HepG2 (cell line): ENCODE results near the gene LDLR. TPM values are rescaled to one million over a fixed set of nuclear protein-coding genes. Genes with fewer than 3 reads are reported as not detected.

ENCODE experiments used
- BRCA1 ChIP-seq: sonication (generic); formaldehyde crosslinking; IDR thresholded peaks from 2 replicates; pipeline ENCODE4 v1.4.0; 2020; ENCODE audit warnings: missing genetic modification reagents
- DPF2 ChIP-seq: sonication (generic); formaldehyde crosslinking; IDR thresholded peaks from 2 replicates; pipeline ENCODE4 v1.4.0; 2020; ENCODE audit warnings: mild to moderate bottlenecking, low read depth, missing genetic modification reagents, borderline replicate concordance
- ESRRA ChIP-seq: sonication (generic); formaldehyde crosslinking; IDR thresholded peaks from 2 replicates; pipeline ENCODE4 v1.5.1; 2020; ENCODE audit warnings: mild to moderate bottlenecking, low read depth, missing genetic modification reagents
- FOXJ3 ChIP-seq: sonication (generic); formaldehyde crosslinking; IDR thresholded peaks from 2 replicates; pipeline ENCODE4 v1.4.0; 2020; ENCODE audit warnings: missing genetic modification reagents, mild to moderate bottlenecking, borderline replicate concordance
- HDAC2 ChIP-seq: sonication (generic); formaldehyde crosslinking; IDR thresholded peaks from 2 replicates; pipeline ENCODE4 v1.4.0; 2020; ENCODE audit warnings: missing genetic modification reagents
- KAT8 ChIP-seq: IDR thresholded peaks from 2 replicates; pipeline ENCODE4 v1.6.1; 2016; ENCODE audit warnings: missing genetic modification reagents, missing compliant biosample characterization
- KLF11 ChIP-seq: IDR thresholded peaks from 2 replicates; pipeline ENCODE4 v1.6.1; 2016; ENCODE audit warnings: missing compliant biosample characterization
- MBNL3 ChIP-seq: fragments of 250-450 bp; sonication (Bioruptor Pico); conservative IDR thresholded peaks from 2 replicates; pipeline ENCODE4 v1.8.0; 2022; ENCODE audit warnings: mild to moderate bottlenecking, inconsistent platforms
- NCOA2 ChIP-seq: sonication (generic); formaldehyde crosslinking; IDR thresholded peaks from 2 replicates; pipeline ENCODE4 v1.8.0; 2022; ENCODE audit warnings: inconsistent platforms
- NFIB ChIP-seq: sonication (generic); formaldehyde crosslinking; IDR thresholded peaks from 2 replicates; pipeline ENCODE4 v1.9.0; 2021; ENCODE audit warnings: missing genetic modification reagents, mild to moderate bottlenecking, borderline replicate concordance
- RXRA ChIP-seq: sonication (generic); formaldehyde crosslinking; IDR thresholded peaks from 2 replicates; pipeline ENCODE4 v1.5.1; 2020; ENCODE audit warnings: missing genetic modification reagents
- SOX5 ChIP-seq: IDR thresholded peaks from 2 replicates; pipeline ENCODE4 v1.6.1; 2016; ENCODE audit warnings: borderline replicate concordance
- ZBTB1 ChIP-seq: sonication (generic); formaldehyde crosslinking; IDR thresholded peaks from 2 replicates; pipeline ENCODE4 v1.4.0; 2020; ENCODE audit warnings: missing genetic modification reagents, borderline replicate concordance
- ZMYM3 ChIP-seq: sonication (generic); formaldehyde crosslinking; IDR thresholded peaks from 2 replicates; pipeline ENCODE4 v1.5.1; 2020; ENCODE audit warnings: mild to moderate bottlenecking, missing genetic modification reagents
- ZNF180 ChIP-seq: sonication (generic); formaldehyde crosslinking; IDR thresholded peaks from 2 replicates; pipeline ENCODE4 v1.4.0; 2020; ENCODE audit warnings: low read depth, missing genetic modification reagents, borderline replicate concordance
- ZNF205 ChIP-seq: IDR thresholded peaks from 2 replicates; pipeline ENCODE4 v1.6.1; 2018; ENCODE audit warnings: missing biosample characterization, missing genetic modification reagents
- ZNF329 ChIP-seq: sonication (generic); formaldehyde crosslinking; IDR thresholded peaks from 2 replicates; pipeline ENCODE4 v1.9.0; 2021; ENCODE audit warnings: low read depth, mild to moderate bottlenecking, missing genetic modification reagents
- ZNF343 ChIP-seq: sonication (generic); formaldehyde crosslinking; IDR thresholded peaks from 2 replicates; pipeline ENCODE4 v1.4.0; 2020; ENCODE audit warnings: mild to moderate bottlenecking, missing genetic modification reagents
- ZNF550 ChIP-seq: sonication (generic); formaldehyde crosslinking; IDR thresholded peaks from 2 replicates; pipeline ENCODE4 v1.4.0; 2020; ENCODE audit warnings: mild to moderate bottlenecking, missing genetic modification reagents, borderline replicate concordance
- polyA plus RNA-seq, 8 experiments: library from polyadenylated mRNA; depleted of rRNA in 3 of 8; stranded (reverse) in 7 of 8; unstranded in 1 of 8; fragments of >200 nt; fragmentation: Illumina TruSeq in 4 of 8; extraction: Trizol in 4 of 8; gene quantifications; 2 replicates each; pipeline versions ENCODE4 v1.2.1 to v1.2.3, GENCODE V29; 2011 to 2016; ENCODE audit warnings: low read depth in 4 of 8, missing spikeins in 1 of 8, mixed read lengths in 1 of 8; ENCODE audit not compliant: insufficient read depth in 1 of 8
- total RNA-seq, 5 experiments: library from RNA; depleted of rRNA; stranded (reverse); fragments of >200 nt; fragmentation: Illumina TruSeq; extraction: Trizol; gene quantifications; 2 replicates each; pipeline ENCODE4 v1.2.3, GENCODE V29; 2016; ENCODE audit warnings: low read depth in 1 of 5
- TF ChIP-seq, protein P1 (sequence below): sonication (generic); formaldehyde crosslinking; IDR thresholded peaks from 2 replicates; pipeline ENCODE4 v1.5.0; 2020; ENCODE audit warnings: mild to moderate bottlenecking, missing genetic modification reagents, moderate library complexity
- TF ChIP-seq, protein P2 (sequence below): sonication (generic); formaldehyde crosslinking; IDR thresholded peaks from 2 replicates; pipeline ENCODE4 v1.8.1; 2023; ENCODE audit warnings: mild to moderate bottlenecking, missing genetic modification reagents, borderline replicate concordance
- TF ChIP-seq, protein P3 (sequence below): sonication (generic); formaldehyde crosslinking; IDR thresholded peaks from 2 replicates; pipeline ENCODE4 v1.9.0; 2022; ENCODE audit warnings: missing genetic modification reagents, mild to moderate bottlenecking, borderline replicate concordance
- TF ChIP-seq, protein P4 (sequence below): sonication (generic); formaldehyde crosslinking; IDR thresholded peaks from 2 replicates; pipeline ENCODE4 v1.5.1; 2020; ENCODE audit warnings: mild to moderate bottlenecking, missing genetic modification reagents, moderate library complexity

Gene LDLR
- total and polyA plus RNA-seq, 2 of the 13 experiments (the other 11 are each of a cell fraction or from before 2014, with no cell fraction given): 51.6 to 92.5 TPM

DNA sequence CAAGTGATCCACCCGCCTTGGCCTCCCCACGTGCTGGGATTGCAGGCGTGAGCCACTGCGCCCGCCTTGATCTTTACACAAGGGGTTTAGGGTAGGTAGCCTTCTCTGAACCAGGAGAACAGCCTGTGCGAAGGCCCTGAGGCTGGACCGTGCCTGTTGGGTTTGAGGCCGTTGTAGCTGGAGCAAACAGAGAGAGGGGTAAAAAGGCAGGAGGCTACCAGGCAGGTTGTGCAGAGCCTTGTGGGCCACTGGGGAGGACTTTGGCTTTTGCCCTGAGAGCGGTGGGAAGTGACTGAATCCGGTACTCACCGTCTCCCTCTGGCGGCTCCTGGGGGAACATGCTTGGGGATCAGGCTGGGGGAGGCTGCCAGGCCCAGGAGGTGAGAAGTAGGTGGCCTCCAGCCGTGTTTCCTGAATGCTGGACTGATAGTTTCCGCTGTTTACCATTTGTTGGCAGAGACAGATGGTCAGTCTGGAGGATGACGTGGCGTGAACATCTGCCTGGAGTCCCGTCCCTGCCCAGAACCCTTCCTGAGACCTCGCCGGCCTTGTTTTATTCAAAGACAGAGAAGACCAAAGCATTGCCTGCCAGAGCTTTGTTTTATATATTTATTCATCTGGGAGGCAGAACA lies 41.7 kb downstream of the LDLR start (continued):
- TF ChIP-seq ZMYM3 (CRISPR knock-in tag): peak; percentile 97
- TF ChIP-seq KLF11 (CRISPR knock-in tag): no peak
- TF ChIP-seq RXRA (CRISPR knock-in tag): peak; percentile 73
- TF ChIP-seq DPF2 (CRISPR knock-in tag): 0 out of 2 replicates have a peak, but pooled peaks have one; percentile 40
- no peak for TF ChIP-seq FOXJ3
- TF ChIP-seq, protein P1, sequence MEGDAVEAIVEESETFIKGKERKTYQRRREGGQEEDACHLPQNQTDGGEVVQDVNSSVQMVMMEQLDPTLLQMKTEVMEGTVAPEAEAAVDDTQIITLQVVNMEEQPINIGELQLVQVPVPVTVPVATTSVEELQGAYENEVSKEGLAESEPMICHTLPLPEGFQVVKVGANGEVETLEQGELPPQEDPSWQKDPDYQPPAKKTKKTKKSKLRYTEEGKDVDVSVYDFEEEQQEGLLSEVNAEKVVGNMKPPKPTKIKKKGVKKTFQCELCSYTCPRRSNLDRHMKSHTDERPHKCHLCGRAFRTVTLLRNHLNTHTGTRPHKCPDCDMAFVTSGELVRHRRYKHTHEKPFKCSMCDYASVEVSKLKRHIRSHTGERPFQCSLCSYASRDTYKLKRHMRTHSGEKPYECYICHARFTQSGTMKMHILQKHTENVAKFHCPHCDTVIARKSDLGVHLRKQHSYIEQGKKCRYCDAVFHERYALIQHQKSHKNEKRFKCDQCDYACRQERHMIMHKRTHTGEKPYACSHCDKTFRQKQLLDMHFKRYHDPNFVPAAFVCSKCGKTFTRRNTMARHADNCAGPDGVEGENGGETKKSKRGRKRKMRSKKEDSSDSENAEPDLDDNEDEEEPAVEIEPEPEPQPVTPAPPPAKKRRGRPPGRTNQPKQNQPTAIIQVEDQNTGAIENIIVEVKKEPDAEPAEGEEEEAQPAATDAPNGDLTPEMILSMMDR (CRISPR knock-in tag): peak; percentile 87
- 0 out of 2 replicates have a peak, but pooled peaks have one; percentile 50 for TF ChIP-seq ZNF205 (CRISPR knock-in tag)
- 0 out of 2 replicates have a peak, but pooled peaks have one; percentile 20 for TF ChIP-seq ZNF550 (CRISPR knock-in tag)
- peak; percentile 37; the same call in 1 of the 2 replicates for TF ChIP-seq HDAC2 (CRISPR knock-in tag)
- TF ChIP-seq, protein P2, sequence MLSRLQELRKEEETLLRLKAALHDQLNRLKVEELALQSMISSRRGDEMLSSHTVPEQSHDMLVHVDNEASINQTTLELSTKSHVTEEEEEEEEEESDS: no peak
- no peak for TF ChIP-seq MBNL3 (CRISPR knock-in tag)
- 0 out of 2 replicates have a peak, but pooled peaks have one; percentile 36 for TF ChIP-seq ZNF329 (CRISPR knock-in tag)
- TF ChIP-seq, protein P3, sequence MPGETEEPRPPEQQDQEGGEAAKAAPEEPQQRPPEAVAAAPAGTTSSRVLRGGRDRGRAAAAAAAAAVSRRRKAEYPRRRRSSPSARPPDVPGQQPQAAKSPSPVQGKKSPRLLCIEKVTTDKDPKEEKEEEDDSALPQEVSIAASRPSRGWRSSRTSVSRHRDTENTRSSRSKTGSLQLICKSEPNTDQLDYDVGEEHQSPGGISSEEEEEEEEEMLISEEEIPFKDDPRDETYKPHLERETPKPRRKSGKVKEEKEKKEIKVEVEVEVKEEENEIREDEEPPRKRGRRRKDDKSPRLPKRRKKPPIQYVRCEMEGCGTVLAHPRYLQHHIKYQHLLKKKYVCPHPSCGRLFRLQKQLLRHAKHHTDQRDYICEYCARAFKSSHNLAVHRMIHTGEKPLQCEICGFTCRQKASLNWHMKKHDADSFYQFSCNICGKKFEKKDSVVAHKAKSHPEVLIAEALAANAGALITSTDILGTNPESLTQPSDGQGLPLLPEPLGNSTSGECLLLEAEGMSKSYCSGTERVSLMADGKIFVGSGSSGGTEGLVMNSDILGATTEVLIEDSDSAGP (CRISPR knock-in tag): peak; percentile 50; the same call in 1 of the 2 replicates
- 0 out of 2 replicates have a peak, but pooled peaks have one; percentile 30 for TF ChIP-seq NCOA2 (CRISPR knock-in tag)
- TF ChIP-seq ZNF180 (CRISPR knock-in tag): no peak
- no peak for TF ChIP-seq ESRRA
- no peak for TF ChIP-seq ZNF343 (CRISPR knock-in tag)
- TF ChIP-seq, protein P4, sequence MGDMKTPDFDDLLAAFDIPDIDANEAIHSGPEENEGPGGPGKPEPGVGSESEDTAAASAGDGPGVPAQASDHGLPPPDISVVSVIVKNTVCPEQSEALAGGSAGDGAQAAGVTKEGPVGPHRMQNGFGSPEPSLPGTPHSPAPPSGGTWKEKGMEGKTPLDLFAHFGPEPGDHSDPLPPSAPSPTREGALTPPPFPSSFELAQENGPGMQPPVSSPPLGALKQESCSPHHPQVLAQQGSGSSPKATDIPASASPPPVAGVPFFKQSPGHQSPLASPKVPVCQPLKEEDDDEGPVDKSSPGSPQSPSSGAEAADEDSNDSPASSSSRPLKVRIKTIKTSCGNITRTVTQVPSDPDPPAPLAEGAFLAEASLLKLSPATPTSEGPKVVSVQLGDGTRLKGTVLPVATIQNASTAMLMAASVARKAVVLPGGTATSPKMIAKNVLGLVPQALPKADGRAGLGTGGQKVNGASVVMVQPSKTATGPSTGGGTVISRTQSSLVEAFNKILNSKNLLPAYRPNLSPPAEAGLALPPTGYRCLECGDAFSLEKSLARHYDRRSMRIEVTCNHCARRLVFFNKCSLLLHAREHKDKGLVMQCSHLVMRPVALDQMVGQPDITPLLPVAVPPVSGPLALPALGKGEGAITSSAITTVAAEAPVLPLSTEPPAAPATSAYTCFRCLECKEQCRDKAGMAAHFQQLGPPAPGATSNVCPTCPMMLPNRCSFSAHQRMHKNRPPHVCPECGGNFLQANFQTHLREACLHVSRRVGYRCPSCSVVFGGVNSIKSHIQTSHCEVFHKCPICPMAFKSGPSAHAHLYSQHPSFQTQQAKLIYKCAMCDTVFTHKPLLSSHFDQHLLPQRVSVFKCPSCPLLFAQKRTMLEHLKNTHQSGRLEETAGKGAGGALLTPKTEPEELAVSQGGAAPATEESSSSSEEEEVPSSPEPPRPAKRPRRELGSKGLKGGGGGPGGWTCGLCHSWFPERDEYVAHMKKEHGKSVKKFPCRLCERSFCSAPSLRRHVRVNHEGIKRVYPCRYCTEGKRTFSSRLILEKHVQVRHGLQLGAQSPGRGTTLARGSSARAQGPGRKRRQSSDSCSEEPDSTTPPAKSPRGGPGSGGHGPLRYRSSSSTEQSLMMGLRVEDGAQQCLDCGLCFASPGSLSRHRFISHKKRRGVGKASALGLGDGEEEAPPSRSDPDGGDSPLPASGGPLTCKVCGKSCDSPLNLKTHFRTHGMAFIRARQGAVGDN: peak; percentile 95
- TF ChIP-seq SOX5 (CRISPR knock-in tag): peak; percentile 14; the same call in 1 of the 2 replicates
- TF ChIP-seq NFIB (CRISPR knock-in tag): no peak
- TF ChIP-seq KAT8 (CRISPR knock-in tag): peak; percentile 23; the same call in 1 of the 2 replicates
- no peak for TF ChIP-seq ZBTB1 (CRISPR knock-in tag)
- no peak for TF ChIP-seq BRCA1 (CRISPR knock-in tag)
